Glutamatergic neuron (in vitro differentiated cells): ENCODE measurements around the gene IL9. TPM values are rescaled to one million over a fixed set of nuclear protein-coding genes. Genes with fewer than 3 reads are reported as not detected.

ENCODE experiments used
- DNase-seq: peaks from one replicate; pipeline ENCODE4 v3.0.0; 2022
- H3K27ac Mint-ChIP-seq: one replicate; pipeline ENCODE4 v1.8.0; 2020; ENCODE audit warnings: mild to moderate bottlenecking, mixed read lengths, inconsistent platforms; ENCODE audit not compliant: unreplicated experiment
- H3K27me3 Mint-ChIP-seq: one replicate; pipeline ENCODE4 v1.8.0; 2020; ENCODE audit warnings: mild to moderate bottlenecking, moderate library complexity, mixed read lengths, inconsistent platforms; ENCODE audit not compliant: unreplicated experiment
- H3K36me3 Mint-ChIP-seq: one replicate; pipeline ENCODE4 v1.8.0; 2020; ENCODE audit warnings: mild to moderate bottlenecking, mixed read lengths, inconsistent platforms; ENCODE audit not compliant: unreplicated experiment
- H3K4me1 Mint-ChIP-seq: one replicate; pipeline ENCODE4 v1.8.0; 2020; ENCODE audit warnings: mild to moderate bottlenecking, low read depth, mixed read lengths, inconsistent platforms; ENCODE audit not compliant: unreplicated experiment
- H3K4me3 Mint-ChIP-seq: one replicate; pipeline ENCODE4 v1.8.0; 2020; ENCODE audit warnings: mild to moderate bottlenecking, mixed read lengths, inconsistent platforms; ENCODE audit not compliant: unreplicated experiment
- H3K9me3 Mint-ChIP-seq: one replicate; pipeline ENCODE4 v1.8.0; 2020; ENCODE audit warnings: mild to moderate bottlenecking, moderate library complexity, mixed read lengths, inconsistent platforms; ENCODE audit not compliant: unreplicated experiment
- total RNA-seq: library from RNA; stranded (reverse); fragmentation: NEBNext Ultra II Directional; extraction: Animal tissue kit (Norgen Biotek cat#: 25700); gene quantifications from one replicate; pipeline ENCODE4 v1.2.1, GENCODE V29; 2021; ENCODE audit not compliant: unreplicated experiment
- TF ChIP-seq, protein P1 (sequence below): fragments of 200-600 bp; sonication (generic); IDR thresholded peaks from one replicate; pipeline ENCODE4 v1.5.0; 2021; ENCODE audit not compliant: partially characterized antibody, unreplicated experiment

The IL9 gene
- total RNA-seq, 1 donor from 2014 or later = not detected

DNA sequence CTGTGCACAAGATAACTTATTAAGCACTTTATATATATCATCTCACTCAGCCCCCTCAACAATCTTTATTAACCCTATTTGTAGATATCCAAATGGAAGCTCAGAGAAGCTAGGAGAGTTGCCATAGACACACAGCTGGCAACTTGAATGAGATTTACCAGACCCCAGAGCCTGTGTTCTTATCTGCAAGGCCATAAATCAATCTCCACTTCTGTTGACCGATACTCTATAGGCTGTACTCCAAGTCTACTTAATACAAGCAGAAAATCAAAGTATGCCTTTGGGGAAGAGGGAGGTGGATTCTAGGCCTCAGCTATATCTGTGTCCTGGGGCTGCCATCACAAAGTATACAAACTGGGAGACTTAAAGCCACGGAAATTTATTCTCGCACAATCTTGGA lies 6.0 kb upstream of the IL9 start:
- TF ChIP-seq, protein P1, sequence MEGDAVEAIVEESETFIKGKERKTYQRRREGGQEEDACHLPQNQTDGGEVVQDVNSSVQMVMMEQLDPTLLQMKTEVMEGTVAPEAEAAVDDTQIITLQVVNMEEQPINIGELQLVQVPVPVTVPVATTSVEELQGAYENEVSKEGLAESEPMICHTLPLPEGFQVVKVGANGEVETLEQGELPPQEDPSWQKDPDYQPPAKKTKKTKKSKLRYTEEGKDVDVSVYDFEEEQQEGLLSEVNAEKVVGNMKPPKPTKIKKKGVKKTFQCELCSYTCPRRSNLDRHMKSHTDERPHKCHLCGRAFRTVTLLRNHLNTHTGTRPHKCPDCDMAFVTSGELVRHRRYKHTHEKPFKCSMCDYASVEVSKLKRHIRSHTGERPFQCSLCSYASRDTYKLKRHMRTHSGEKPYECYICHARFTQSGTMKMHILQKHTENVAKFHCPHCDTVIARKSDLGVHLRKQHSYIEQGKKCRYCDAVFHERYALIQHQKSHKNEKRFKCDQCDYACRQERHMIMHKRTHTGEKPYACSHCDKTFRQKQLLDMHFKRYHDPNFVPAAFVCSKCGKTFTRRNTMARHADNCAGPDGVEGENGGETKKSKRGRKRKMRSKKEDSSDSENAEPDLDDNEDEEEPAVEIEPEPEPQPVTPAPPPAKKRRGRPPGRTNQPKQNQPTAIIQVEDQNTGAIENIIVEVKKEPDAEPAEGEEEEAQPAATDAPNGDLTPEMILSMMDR = no peak
- no peak for DNase-seq
- Mint-ChIP-seq H3K27me3 (peaks cover 2% of the 10 kb centered on the region), H3K36me3 (no peaks in the 10 kb centered on the region), H3K4me1 (peaks cover 3% of the 10 kb centered on the region), H3K9me3 (no peaks in the 10 kb centered on the region), H3K4me3 (no peak overlapping the region), H3K27ac (no peak overlapping the region)

DNA sequence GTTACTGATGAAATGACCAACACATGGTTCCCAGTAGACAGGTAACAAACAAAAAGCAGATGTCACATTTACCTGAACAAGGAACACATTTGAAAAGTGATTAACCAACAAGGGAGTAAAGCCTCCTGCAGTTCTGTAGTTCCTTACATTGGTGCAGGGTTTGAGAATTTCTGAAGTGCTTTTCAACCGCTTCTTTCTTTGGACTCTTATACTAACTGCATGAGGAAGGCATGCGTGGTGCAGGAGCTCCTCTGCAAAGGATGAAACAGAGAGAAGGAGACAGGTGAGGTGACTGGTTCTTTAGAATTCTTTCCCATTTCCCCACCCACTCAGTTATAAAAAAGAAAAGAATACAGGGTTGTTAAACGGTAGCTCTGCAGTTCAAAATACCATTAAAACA lies 4.6 kb upstream of the IL9 start:
- TF ChIP-seq, protein P1 = no peak
- Mint-ChIP-seq H3K9me3 (no peaks in the 10 kb centered on the region), H3K4me3 (no peak overlapping the region), H3K27me3 (peaks cover 2% of the 10 kb centered on the region), H3K36me3 (no peaks in the 10 kb centered on the region), H3K4me1 (peaks cover 3% of the 10 kb centered on the region), H3K27ac (no peak overlapping the region)
- no peak for DNase-seq

DNA sequence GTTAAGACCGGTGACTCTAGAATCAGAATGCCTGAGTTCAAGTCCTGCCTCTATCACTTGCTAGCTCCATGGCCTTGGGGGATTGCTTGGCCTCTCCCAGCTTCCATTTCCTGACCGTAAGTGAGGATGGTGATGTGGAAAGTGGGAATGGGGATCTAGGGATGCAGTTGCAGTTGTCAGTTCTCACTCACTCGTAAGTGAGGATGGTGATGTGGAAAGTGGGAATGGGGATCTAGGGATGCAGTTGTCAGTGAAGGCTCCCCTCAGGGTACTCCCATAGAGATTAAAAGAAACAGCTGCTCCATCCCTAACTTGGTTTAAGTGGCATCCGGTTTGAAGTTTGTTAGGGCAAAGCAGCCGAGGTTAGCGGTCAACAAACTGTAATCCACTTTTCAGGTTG lies 3.0 kb upstream of the IL9 start:
- TF ChIP-seq, protein P1 = no peak
- no peaks in the 10 kb centered on the region for H3K36me3 Mint-ChIP-seq
- peaks cover 2% of the 10 kb centered on the region for H3K27me3 Mint-ChIP-seq
- H3K27ac Mint-ChIP-seq = no peak overlapping the region
- H3K4me1 Mint-ChIP-seq = peaks cover 3% of the 10 kb centered on the region
- H3K4me3 Mint-ChIP-seq = no peak overlapping the region
- no peak for DNase-seq
- H3K9me3 Mint-ChIP-seq = no peaks in the 10 kb centered on the region

GRCh38 chr5:135894789-135895188 lies 852 bp downstream of the IL9 start:
- no peak for DNase-seq
- Mint-ChIP-seq H3K36me3 (no peaks in the 10 kb centered on the region), H3K27me3 (peaks cover 3% of the 10 kb centered on the region), H3K27ac (no peak overlapping the region), H3K4me1 (peaks cover under 1% of the 10 kb centered on the region), H3K4me3 (no peak overlapping the region), H3K9me3 (no peaks in the 10 kb centered on the region)
- TF ChIP-seq, protein P1 = no peak

- Mint-ChIP-seq H3K4me1 (no peaks in the 10 kb centered on the region), H3K9me3 (no peaks in the 10 kb centered on the region), H3K36me3 (no peaks in the 10 kb centered on the region), H3K27me3 (peaks cover 3% of the 10 kb centered on the region), H3K4me3 (no peak overlapping the region), H3K27ac (no peak overlapping the region)
- TF ChIP-seq, protein P1 = no peak
- DNase-seq = no peak
Observed at GRCh38 chr5:135894276-135894675, 1.4 kb downstream of the IL9 start.
